Upper lobe of right lung (tissue), 1 donor: Measurements from ENCODE around the gene CACNB2. TPM values are rescaled to one million over a fixed set of nuclear protein-coding genes. Genes with fewer than 3 reads are reported as not detected.

ENCODE experiments used
- ATAC-seq: fragments of 200-7000 bp; cut with Tn5 transposase; one replicate; pipeline ENCODE4 v1.9.1; 2020; ENCODE audit warnings: mild to moderate bottlenecking, moderate library complexity
- DNase-seq: peaks from one replicate; pipeline ENCODE4 v3.0.0-alpha.2; 2020
- H3K27ac ChIP-seq: fragments of 200-600 bp; one replicate; pipeline ENCODE4 v1.8.0; 2022
- H3K27me3 ChIP-seq: fragments of 200-600 bp; one replicate; pipeline ENCODE4 v1.8.0; 2022; ENCODE audit warnings: mild to moderate bottlenecking
- H3K36me3 ChIP-seq: fragments of 200-600 bp; one replicate; pipeline ENCODE4 v1.8.0; 2022
- H3K4me1 ChIP-seq: fragments of 200-600 bp; one replicate; pipeline ENCODE4 v1.8.0; 2022
- H3K4me3 ChIP-seq: fragments of 200-600 bp; one replicate; pipeline ENCODE4 v1.8.0; 2022; ENCODE audit warnings: mild to moderate bottlenecking
- H3K9me3 ChIP-seq: fragments of 200-600 bp; one replicate; pipeline ENCODE4 v1.8.0; 2022
- intact Hi-C: fragments of 100-400 bp; cut with DNase I; formaldehyde crosslinking; loops from one replicate; pipeline ENCODE4 v1.11.0; 2022
- total RNA-seq: library from RNA; stranded (reverse); fragmentation: NEBNext Ultra II Directional; extraction: Animal tissue kit (Norgen Biotek cat#: 25700); gene quantifications from one replicate; pipeline ENCODE4 v1.2.1, GENCODE V29; 2021
- TF ChIP-seq, protein P1 (sequence below): fragments of 200-600 bp; IDR thresholded peaks from one replicate; pipeline ENCODE4 v1.8.0; 2022; ENCODE audit warnings: antibody characterized with exemption
- donor health status: DM: no; HTN: yes; CAD: no; lungs with severe emphysema.

Gene CACNB2
- total RNA-seq, 1 donor from 2014 or later = 4.2 TPM

DNA sequence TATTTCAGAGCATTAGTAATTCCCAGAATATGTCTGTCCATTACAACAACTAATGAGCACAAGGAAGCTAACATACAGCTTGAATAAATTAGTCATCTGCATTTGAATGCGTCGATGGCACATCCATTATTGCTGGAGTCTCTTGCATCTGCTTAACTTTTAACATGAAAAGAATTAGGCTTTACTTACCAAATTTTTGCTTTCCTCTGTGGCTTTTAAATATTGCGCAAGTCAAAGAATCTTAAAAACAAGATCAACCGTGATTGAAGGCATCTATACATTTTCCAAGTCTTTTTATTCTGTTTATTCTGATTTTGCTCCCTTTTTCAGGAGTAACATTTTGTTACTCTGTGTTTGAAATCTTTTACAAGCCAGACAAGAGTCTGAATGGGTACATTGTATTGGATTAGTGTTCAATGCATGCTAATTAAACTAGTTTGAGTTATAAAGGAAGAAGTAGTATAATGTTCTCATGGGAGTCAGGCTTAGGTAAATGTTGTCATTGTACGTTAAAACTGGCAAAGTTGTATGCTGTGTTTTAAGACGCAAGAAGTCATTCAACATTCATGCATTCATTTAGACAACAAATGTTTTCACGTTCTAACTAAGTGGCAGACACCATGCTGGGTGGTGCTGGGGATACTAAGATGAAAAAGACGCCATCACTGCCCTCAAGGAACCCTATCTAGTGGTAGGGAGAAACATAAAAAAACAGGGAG lies 4.0 kb upstream of the CACNB2 start:
- Histone ChIP-seq H3K4me3 (no peak overlapping the region), H3K27ac (no peak overlapping the region), H3K9me3 (no peaks in the 10 kb centered on the region), H3K36me3 (no peaks in the 10 kb centered on the region), H3K27me3 (peaks cover 24% of the 10 kb centered on the region), H3K4me1 (no peaks in the 10 kb centered on the region)
- TF ChIP-seq, protein P1, sequence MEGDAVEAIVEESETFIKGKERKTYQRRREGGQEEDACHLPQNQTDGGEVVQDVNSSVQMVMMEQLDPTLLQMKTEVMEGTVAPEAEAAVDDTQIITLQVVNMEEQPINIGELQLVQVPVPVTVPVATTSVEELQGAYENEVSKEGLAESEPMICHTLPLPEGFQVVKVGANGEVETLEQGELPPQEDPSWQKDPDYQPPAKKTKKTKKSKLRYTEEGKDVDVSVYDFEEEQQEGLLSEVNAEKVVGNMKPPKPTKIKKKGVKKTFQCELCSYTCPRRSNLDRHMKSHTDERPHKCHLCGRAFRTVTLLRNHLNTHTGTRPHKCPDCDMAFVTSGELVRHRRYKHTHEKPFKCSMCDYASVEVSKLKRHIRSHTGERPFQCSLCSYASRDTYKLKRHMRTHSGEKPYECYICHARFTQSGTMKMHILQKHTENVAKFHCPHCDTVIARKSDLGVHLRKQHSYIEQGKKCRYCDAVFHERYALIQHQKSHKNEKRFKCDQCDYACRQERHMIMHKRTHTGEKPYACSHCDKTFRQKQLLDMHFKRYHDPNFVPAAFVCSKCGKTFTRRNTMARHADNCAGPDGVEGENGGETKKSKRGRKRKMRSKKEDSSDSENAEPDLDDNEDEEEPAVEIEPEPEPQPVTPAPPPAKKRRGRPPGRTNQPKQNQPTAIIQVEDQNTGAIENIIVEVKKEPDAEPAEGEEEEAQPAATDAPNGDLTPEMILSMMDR = no peak
- no peak for ATAC-seq
- intact Hi-C loops = no loop called here
- DNase-seq = no peak

DNA sequence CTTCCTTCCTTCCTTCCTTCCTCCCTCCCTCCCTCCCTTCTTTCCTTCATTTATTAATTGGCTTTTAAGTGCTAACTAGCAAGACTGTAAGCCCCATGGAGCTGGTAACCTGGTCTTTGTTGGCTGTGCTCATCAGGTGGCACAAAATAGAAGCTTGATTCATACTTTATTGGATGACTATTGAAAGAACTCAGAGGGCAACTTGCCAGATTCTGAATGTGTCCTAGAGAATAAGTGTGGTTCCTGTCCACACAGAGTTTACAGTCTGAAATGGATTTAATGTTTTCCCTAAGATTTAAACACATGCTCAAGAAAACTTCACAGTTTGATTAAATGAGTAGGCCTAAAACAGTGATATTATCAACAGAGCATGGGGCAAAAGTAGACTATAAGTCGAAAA lies 3.1 kb upstream of the CACNB2 start:
- Histone ChIP-seq H3K36me3 (no peaks in the 10 kb centered on the region), H3K9me3 (no peaks in the 10 kb centered on the region), H3K4me3 (no peak overlapping the region), H3K4me1 (no peaks in the 10 kb centered on the region), H3K27me3 (peaks cover 31% of the 10 kb centered on the region), H3K27ac (no peak overlapping the region)
- intact Hi-C loops = no loop called here
- no peak for ATAC-seq
- TF ChIP-seq, protein P1 = no peak
- DNase-seq = no peak

DNA sequence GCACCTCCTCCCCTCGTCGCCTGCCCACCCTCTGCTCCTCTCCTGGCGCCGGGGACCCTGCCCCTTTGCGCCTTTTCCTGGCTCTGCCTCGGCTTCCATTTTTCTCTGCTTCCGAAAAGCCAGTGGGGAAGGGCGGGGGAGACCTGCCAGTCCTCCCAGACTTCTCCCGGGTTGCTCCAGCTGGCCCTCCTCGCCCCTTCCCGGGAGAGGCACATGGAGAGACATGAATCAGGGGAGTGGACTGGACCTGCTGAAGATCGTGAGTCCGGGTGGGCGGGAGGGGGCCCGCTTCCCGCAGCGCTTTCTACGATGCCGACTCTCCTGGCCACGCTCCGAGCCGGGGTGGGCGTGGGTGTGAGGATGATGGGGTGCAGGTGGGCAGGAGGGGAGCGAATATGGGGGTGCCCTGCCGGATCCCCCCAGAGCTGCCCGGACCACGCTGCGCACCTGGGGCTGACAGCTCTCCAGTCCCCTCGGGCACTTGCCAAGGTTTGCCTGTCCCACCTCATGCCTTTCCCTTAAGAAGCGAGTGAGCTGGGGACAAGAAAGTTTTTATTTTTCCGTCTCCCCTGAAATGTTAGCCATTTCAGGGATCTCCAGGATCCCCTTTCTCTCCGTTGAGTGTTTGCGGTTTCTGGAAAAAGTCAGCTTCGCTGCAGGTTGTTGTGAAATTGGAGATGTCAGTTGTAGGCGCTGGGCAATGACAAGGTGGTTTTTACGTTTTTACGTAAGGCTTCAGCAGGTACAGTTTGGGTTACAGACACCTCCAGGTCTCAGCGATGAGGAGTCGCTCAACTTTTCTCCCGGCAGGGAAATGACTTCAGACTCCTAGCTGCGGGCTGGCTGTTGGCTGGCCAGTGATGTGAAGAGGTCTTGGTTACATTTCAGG lies 977 bp downstream of the CACNB2 start:
- intact Hi-C loops = no loop called here
- Histone ChIP-seq H3K27ac (peak overlapping the region; percentile 47), H3K4me1 (no peaks in the 10 kb centered on the region), H3K27me3 (peaks cover 31% of the 10 kb centered on the region), H3K36me3 (no peaks in the 10 kb centered on the region), H3K9me3 (no peaks in the 10 kb centered on the region), H3K4me3 (peak overlapping the region; percentile 56)
- TF ChIP-seq, protein P1 = no peak
- no peak for DNase-seq
- ATAC-seq = peak; percentile 25

DNA sequence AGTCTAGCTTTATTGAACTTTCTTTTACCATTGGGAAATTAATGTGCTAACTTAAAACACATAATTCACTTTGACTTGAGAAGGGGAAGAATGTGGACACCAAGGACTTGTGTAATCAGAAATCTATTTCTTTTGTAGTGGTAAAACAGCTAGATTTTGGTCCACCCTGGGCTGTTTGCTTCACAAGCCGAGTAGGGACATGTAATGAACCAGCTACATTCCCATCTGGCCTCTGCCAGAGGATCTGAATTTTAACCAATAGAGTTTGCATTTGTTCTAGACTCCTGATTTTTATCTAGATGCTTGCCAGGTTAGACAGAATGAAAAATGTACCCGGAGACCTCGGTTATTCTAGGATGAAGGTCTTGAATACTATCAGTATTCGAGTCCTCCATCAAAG lies 1.9 kb downstream of the CACNB2 start:
- TF ChIP-seq, protein P1 = no peak
- no peak for ATAC-seq
- H3K27ac ChIP-seq = no peak overlapping the region
- intact Hi-C loops = no loop called here
- peak overlapping the region; percentile 56 for H3K4me3 ChIP-seq
- H3K27me3 ChIP-seq = peaks cover 31% of the 10 kb centered on the region
- H3K36me3 ChIP-seq = no peaks in the 10 kb centered on the region
- no peaks in the 10 kb centered on the region for H3K4me1 ChIP-seq
- no peak for DNase-seq
- no peaks in the 10 kb centered on the region for H3K9me3 ChIP-seq

DNA sequence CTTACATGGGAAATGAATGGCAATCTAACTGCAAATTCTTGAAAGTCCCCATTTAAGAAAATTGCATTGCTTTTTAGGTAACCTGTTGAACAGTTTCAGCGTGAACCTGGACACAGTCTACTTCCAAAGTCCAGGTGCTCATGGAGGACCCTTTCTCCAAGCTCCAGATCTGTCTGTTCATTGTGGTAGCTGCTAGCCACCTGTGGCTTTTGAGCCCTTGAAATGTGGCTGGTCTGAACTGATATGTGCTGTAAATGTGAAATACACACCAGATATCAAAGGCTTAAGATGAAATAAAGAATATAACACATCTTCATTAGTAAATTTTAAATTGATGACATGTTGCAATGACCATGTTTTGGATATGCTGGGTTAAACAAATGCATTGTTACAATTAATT lies 4.2 kb downstream of the CACNB2 start:
- peak overlapping the region; percentile 31 for H3K27ac ChIP-seq
- DNase-seq (no peak), ATAC-seq (no peak)
- H3K36me3 ChIP-seq = no peaks in the 10 kb centered on the region
- no peaks in the 10 kb centered on the region for H3K4me1 ChIP-seq
- intact Hi-C loops = no loop called here
- H3K27me3 ChIP-seq = peaks cover 25% of the 10 kb centered on the region
- H3K4me3 ChIP-seq = no peak overlapping the region
- TF ChIP-seq, protein P1 = no peak
- H3K9me3 ChIP-seq = no peaks in the 10 kb centered on the region
